Adrenal gland (tissue), 12 donors: ENCODE data around the gene SPTBN1. TPM values are rescaled to one million over a fixed set of nuclear protein-coding genes. Genes with fewer than 3 reads are reported as not detected.

Experiments used
- DNase-seq, 7 donors: peaks; one replicate each; pipeline ENCODE4 v3.0.0-alpha.2; 2019 to 2020
- H3K27ac ChIP-seq, 5 donors: fragments of 200-600 bp; sonication (generic) in 4 of 5; 1 replicate in 3 of 5; 2 replicates in 2 of 5; pipeline versions ENCODE4 v1.5.1 to v1.8.0; 2016 to 2020; ENCODE audit warnings: mild to moderate bottlenecking in 1 of 5
- H3K27me3 ChIP-seq: fragments of 200-600 bp; 2 replicates; pipeline ENCODE4 v1.8.0; 2021
- H3K36me3 ChIP-seq, 2 donors: fragments of 200-600 bp; replicated peaks in 1 of 2; 1 replicate in 1 of 2; 2 replicates in 1 of 2; pipeline versions ENCODE4 v1.5.1 to v1.8.0; 2018 to 2022
- H3K4me1 ChIP-seq, 2 donors: fragments of 200-600 bp; replicated peaks in 1 of 2; 1 replicate in 1 of 2; 2 replicates in 1 of 2; pipeline versions ENCODE4 v1.5.1 to v1.8.0; 2018 to 2021
- H3K4me3 ChIP-seq, 4 donors: fragments of 200-600 bp; sonication (generic) in 3 of 4; one replicate each; pipeline ENCODE4 v1.5.1; 2016 to 2018
- H3K9me3 ChIP-seq, 3 donors: fragments of 200-600 bp; sonication (generic) in 1 of 3; replicated peaks in 1 of 3; 1 replicate in 2 of 3; 2 replicates in 1 of 3; pipeline versions ENCODE4 v1.5.1 to v1.8.0; 2016 to 2021
- CTCF ChIP-seq, 6 experiments: fragments of 450-650 bp in 4 of 6; fragments of 200-600 bp in 2 of 6; sonication (generic) in 1 of 6; IDR thresholded peaks; 1 replicate in 5 of 6; 2 replicates in 1 of 6; pipeline versions ENCODE4 v1.5.1 to v1.8.0; 2016 to 2021; ENCODE audit warnings: antibody characterized with exemption in 6 of 6, mild to moderate bottlenecking in 2 of 6, moderate library complexity in 1 of 6
- POLR2A ChIP-seq, 2 donors: fragments of 450-650 bp; IDR thresholded peaks; one replicate each; pipeline ENCODE4 v1.6.1; 2017; ENCODE audit warnings: antibody characterized with exemption in 2 of 2, mild to moderate bottlenecking in 2 of 2, moderate library complexity in 1 of 2
- WGBS, 4 donors: extraction: QIAGEN DNeasy Blood & Tissue Kit in 2 of 4; methylation state at CpG; one replicate each; pipeline versions ENCODE4 v1.1.5 to v1.1.7; 2013 to 2017; 5-methylcytosine and 5-hydroxymethylcytosine counted together
- intact Hi-C, 2 donors: fragments of 100-400 bp; cut with DNase I; formaldehyde crosslinking; loops; one replicate each; pipeline versions ENCODE4 v1.14.1 to v1.15.0; 2022 to 2023
- polyA plus RNA-seq, 3 donors: library from polyadenylated mRNA; stranded (reverse); fragments of 200-250 nt in 2 of 3; fragments of 350-450 nt in 1 of 3; fragmentation: Illumina TruSeq in 1 of 3; extraction: RNeasy Lipid Tissue Mini Kit (QIAGEN cat#74804) in 1 of 3; gene quantifications; one replicate each; pipeline ENCODE4 v1.2.3, GENCODE V29; 2013 to 2014
- total RNA-seq, 9 donors: library from RNA; depleted of rRNA in 4 of 9; stranded (reverse); fragments of >200 nt in 4 of 9; fragments of 120-200 nt in 1 of 9; fragmentation: NEBNext Ultra II Directional in 1 of 9; extraction: Animal tissue kit (Norgen Biotek cat#: 25700) in 1 of 9; gene quantifications; one replicate each; pipeline versions ENCODE4 v1.1.0 to v1.2.4, GENCODE V29; 2013 to 2023
- donor health status: healthy with polysubstance abuse.
- donor health status: Bipolar disorder and iron deficiency.
- donor health status: DM: yes; HTN: yes; CAD: no.
- donor health status: DM: no; HTN: no; CAD: no.
- donor health status: DM: no; HTN: no; CAD: no.
- donor health status: DM: yes; HTN: yes; CAD: no.

Gene SPTBN1
- total and polyA plus RNA-seq, 12 donors = 72.9 to 653 (median 493) TPM

- Histone ChIP-seq H3K27ac (peak overlapping the region; percentile 25 to 88 (median 58)), H3K27me3 (no peaks in the 10 kb centered on the region), H3K9me3 (no peaks in the 10 kb centered on the region), H3K4me3 (no peak overlapping the region), H3K36me3 (peaks cover 0 to 23% of the 10 kb centered on the region in 2 donors), H3K4me1 (peaks cover 37 to 84% of the 10 kb centered on the region in 2 donors)
- intact Hi-C loops = no loop called here
- TF ChIP-seq CTCF (IDR thresholded peaks at IDR 0.05) = no peak
- TF ChIP-seq POLR2A (IDR thresholded peaks at IDR 0.05) = no peak
- peak in 6 of 7 donors; percentile 60 to 81 (median 72) for DNase-seq
- 24 to 32% (median 29%) methylated on average over 6 of the region's 6 CpGs for WGBS, 4 donors
Observed at GRCh38 chr2:54613794-54614257, 157.7 kb downstream of the SPTBN1 start.

- H3K4me1 ChIP-seq = peaks cover 42 to 90% of the 10 kb centered on the region in 2 donors
- H3K36me3 ChIP-seq = peaks cover 0 to 23% of the 10 kb centered on the region in 2 donors
- TF ChIP-seq CTCF (IDR thresholded peaks at IDR 0.05) (no peak), POLR2A (IDR thresholded peaks at IDR 0.05) (no peak)
- no peaks in the 10 kb centered on the region for H3K27me3 ChIP-seq
- H3K4me3 ChIP-seq = no peak overlapping the region
- intact Hi-C loops = no loop called here
- no peak for DNase-seq
- peak overlapping the region in 2 of 5 donors; percentile 57 to 88 for H3K27ac ChIP-seq
- H3K9me3 ChIP-seq = no peaks in the 10 kb centered on the region
Observed at GRCh38 chr2:54614819-54615218, 158.7 kb downstream of the SPTBN1 start.

GRCh38 chr2:54615832-54616534, 159.9 kb downstream of the SPTBN1 start:
- TF ChIP-seq CTCF (IDR thresholded peaks at IDR 0.05) (no peak), POLR2A (IDR thresholded peaks at IDR 0.05) (no peak)
- peak in 1 of 7 donors; percentile 3 for DNase-seq
- no peaks in the 10 kb centered on the region for H3K9me3 ChIP-seq
- H3K4me1 ChIP-seq = peaks cover 36 to 87% of the 10 kb centered on the region in 2 donors
- no peaks in the 10 kb centered on the region for H3K27me3 ChIP-seq
- no peak overlapping the region for H3K4me3 ChIP-seq
- peaks cover 0 to 25% of the 10 kb centered on the region in 2 donors for H3K36me3 ChIP-seq
- peak overlapping the region in 2 of 5 donors; percentile 49 to 88 for H3K27ac ChIP-seq
- 75 to 85% (median 79%) methylated on average over 5 of the region's 5 CpGs for WGBS, 4 donors
- intact Hi-C loops = no loop called here

GRCh38 chr2:54617409-54617808, 161.3 kb downstream of the SPTBN1 start:
- WGBS, 4 donors = 32 to 50% (median 37%) methylated on average over 7 of the region's 7 CpGs
- no peak overlapping the region for H3K4me3 ChIP-seq
- peaks cover 35 to 82% of the 10 kb centered on the region in 2 donors for H3K4me1 ChIP-seq
- intact Hi-C loops = no loop called here
- TF ChIP-seq CTCF (IDR thresholded peaks at IDR 0.05) = no peak
- no peak for TF ChIP-seq POLR2A (IDR thresholded peaks at IDR 0.05)
- H3K36me3 ChIP-seq = peaks cover 0 to 39% of the 10 kb centered on the region in 2 donors
- H3K27ac ChIP-seq = peak overlapping the region; percentile 69 to 93 (median 86)
- DNase-seq = peak in 1 of 7 donors; percentile 57
- no peaks in the 10 kb centered on the region for H3K9me3 ChIP-seq
- no peaks in the 10 kb centered on the region for H3K27me3 ChIP-seq
